ENCODE data around the gene PCYT2.
"Not testable (repeated sequence)": the region's sequence is repeated elsewhere in the genome, so short reads cannot be mapped to it uniquely, and the experiment has no call there.

Gene PCYT2

DNA sequence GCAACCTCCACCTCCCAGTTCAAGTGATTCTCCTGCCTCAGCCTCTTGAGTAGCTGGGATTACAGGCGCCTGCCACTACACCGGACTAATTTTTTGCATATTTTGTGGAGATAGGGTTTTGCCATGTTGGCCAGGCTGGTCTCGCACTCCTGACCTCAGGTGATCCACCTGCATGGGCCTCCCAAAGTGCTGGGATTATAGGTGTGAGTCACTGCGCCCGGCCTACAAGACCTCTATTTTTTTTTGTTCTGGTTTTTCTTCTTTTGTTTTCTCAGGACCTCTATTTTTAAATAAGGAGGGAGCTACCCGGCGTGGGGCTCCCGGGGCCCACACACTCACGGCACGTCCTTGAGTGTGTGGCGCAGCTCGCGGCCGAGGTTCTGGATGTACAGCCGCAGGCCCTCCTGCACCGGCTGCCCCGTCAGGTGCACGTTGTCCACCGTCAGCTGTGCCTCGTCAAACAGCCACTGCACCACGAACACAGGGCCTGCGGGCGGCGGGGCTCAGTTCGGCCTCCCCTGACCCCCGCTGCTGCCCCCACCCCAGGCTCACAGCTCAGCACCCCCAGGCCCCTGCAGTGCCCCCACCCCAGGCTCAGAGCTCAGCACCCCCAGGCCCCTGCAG is 44.0 kb upstream of the PCYT2 start:
- TF ChIP-seq PATZ1 (CRISPR knock-in tag; IDR thresholded peaks at IDR 0.05; ENCODE audit: borderline replicate concordance), result no peak
- TF ChIP-seq CREB5 (CRISPR knock-in tag; IDR thresholded peaks at IDR 0.05; ENCODE audit: low read depth), result no peak
- no peak for TF ChIP-seq ZNF8 (CRISPR knock-in tag; IDR thresholded peaks at IDR 0.05)
- no peak for TF ChIP-seq POU6F1 (CRISPR knock-in tag; IDR thresholded peaks at IDR 0.05; ENCODE audit: borderline replicate concordance, low read depth)
- no peak for TF ChIP-seq ZFP3 (CRISPR knock-in tag; IDR thresholded peaks at IDR 0.05)
- TF ChIP-seq OSR1 (CRISPR knock-in tag; IDR thresholded peaks at IDR 0.05), result no peak
- TF ChIP-seq ZNF565 (CRISPR knock-in tag; conservative IDR thresholded peaks at IDR 0.05; ENCODE audit: low read depth), result no peak

DNA sequence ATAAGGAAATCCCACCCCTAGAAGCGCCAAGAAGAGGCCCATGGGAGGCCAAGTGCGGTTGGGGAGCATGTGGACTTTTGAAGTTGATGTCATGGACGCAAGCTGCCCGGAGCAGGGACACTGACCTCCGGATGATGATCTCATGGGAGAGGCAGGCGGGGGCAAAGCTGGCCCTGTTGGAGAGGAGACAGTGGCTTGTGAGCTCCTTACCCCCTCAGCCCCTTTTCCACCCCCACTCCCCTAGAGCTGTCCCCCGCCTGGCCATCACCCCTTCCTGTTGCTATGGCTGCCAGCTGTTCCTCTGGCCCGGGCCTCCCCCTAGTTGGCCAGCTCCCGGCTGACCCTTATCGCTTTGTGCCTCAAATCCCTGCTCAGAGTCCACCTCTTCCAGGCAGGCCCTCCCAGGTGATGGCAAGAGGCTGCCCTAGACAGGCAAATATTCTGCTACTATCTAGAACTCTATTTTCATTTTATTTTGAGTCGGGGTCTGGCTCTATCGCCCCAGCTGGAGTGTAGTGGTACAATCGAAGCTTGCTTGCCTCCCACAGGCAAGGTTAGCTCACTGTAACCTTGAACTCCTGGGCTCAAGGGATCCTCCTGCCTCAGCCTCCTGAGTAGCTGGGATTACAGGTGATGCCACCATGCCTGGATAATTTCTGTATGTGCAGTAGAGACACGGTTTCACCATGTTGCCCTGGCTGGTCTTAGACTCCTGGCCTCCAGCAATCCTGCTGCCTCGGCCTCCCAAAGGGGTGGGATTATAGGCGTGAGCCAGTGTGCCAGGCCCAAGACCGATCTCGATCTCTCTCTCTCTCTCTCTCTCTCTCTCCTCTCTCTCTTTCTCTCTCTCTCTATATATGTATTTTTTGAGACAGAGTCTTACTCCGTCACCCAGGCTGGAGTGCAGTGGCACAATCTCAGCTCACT is 43.2 kb upstream of the PCYT2 start:
- no peak for TF ChIP-seq TOX (CRISPR knock-in tag; IDR thresholded peaks at IDR 0.05; ENCODE audit: borderline replicate concordance)
- ATAC-seq, result no peak

More for the DNA sequence above, 44.0 kb upstream of the PCYT2 start:
- ATAC-seq, result no peak

DNA sequence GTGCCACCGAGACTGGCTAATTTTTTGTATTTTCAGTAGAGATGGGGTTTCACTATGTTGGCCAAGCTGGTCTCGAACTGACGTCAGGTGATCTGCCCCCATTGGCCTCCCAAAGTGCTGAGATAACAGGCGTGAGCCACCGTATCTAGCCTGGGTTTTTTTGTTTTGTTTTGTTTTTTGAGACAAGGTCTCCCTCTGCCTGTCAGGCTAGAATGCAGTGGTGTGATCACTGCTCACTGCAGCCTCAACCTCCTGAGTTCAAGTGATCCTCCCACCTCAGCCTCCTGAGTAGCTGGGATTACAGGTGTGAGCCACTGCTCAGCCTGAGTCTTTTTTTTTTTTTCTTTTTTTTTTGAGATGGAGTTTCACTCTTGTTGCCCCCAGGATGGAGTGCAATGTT is 42.2 kb upstream of the PCYT2 start:
- ATAC-seq, result not testable (repeated sequence)

GRCh38 chr17:81952792-81953228 is 41.6 kb upstream of the PCYT2 start:
- ATAC-seq, result no peak
- TF ChIP-seq ARNTL (CRISPR knock-in tag; IDR thresholded peaks at IDR 0.05; ENCODE audit: borderline replicate concordance, low read depth), result no peak
- TF ChIP-seq ZFP30 (CRISPR knock-in tag; IDR thresholded peaks at IDR 0.05), result no peak
- no peak for TF ChIP-seq PATZ1 (CRISPR knock-in tag; IDR thresholded peaks at IDR 0.05; ENCODE audit: borderline replicate concordance)
- no peak for TF ChIP-seq RARB (CRISPR knock-in tag; IDR thresholded peaks at IDR 0.05)
- TF ChIP-seq, protein P1, sequence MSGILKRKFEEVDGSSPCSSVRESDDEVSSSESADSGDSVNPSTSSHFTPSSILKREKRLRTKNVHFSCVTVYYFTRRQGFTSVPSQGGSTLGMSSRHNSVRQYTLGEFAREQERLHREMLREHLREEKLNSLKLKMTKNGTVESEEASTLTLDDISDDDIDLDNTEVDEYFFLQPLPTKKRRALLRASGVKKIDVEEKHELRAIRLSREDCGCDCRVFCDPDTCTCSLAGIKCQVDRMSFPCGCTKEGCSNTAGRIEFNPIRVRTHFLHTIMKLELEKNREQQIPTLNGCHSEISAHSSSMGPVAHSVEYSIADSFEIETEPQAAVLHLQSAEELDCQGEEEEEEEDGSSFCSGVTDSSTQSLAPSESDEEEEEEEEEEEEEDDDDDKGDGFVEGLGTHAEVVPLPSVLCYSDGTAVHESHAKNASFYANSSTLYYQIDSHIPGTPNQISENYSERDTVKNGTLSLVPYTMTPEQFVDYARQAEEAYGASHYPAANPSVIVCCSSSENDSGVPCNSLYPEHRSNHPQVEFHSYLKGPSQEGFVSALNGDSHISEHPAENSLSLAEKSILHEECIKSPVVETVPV (CRISPR knock-in tag; IDR thresholded peaks at IDR 0.05), result no peak
- no peak for TF ChIP-seq CREB5 (CRISPR knock-in tag; IDR thresholded peaks at IDR 0.05; ENCODE audit: low read depth)
- TF ChIP-seq, protein P2, sequence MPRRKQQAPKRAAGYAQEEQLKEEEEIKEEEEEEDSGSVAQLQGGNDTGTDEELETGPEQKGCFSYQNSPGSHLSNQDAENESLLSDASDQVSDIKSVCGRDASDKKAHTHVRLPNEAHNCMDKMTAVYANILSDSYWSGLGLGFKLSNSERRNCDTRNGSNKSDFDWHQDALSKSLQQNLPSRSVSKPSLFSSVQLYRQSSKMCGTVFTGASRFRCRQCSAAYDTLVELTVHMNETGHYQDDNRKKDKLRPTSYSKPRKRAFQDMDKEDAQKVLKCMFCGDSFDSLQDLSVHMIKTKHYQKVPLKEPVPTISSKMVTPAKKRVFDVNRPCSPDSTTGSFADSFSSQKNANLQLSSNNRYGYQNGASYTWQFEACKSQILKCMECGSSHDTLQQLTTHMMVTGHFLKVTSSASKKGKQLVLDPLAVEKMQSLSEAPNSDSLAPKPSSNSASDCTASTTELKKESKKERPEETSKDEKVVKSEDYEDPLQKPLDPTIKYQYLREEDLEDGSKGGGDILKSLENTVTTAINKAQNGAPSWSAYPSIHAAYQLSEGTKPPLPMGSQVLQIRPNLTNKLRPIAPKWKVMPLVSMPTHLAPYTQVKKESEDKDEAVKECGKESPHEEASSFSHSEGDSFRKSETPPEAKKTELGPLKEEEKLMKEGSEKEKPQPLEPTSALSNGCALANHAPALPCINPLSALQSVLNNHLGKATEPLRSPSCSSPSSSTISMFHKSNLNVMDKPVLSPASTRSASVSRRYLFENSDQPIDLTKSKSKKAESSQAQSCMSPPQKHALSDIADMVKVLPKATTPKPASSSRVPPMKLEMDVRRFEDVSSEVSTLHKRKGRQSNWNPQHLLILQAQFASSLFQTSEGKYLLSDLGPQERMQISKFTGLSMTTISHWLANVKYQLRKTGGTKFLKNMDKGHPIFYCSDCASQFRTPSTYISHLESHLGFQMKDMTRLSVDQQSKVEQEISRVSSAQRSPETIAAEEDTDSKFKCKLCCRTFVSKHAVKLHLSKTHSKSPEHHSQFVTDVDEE (CRISPR knock-in tag; IDR thresholded peaks at IDR 0.05), result no peak
- TF ChIP-seq ESRRG (CRISPR knock-in tag; IDR thresholded peaks at IDR 0.05), result no peak
- TF ChIP-seq ZNF70 (CRISPR knock-in tag; IDR thresholded peaks at IDR 0.05), result no peak
- TF ChIP-seq SNAI2 (CRISPR knock-in tag; IDR thresholded peaks at IDR 0.05), result no peak

Data from SK-N-SH treated with all-trans-retinoic acid at 6 μM for 48 hours (cell line).